Measurements from ENCODE around the gene FFAR4. TPM values are rescaled to one million over a fixed set of nuclear protein-coding genes. Genes with fewer than 3 reads are reported as not detected.
"Not testable (repeated sequence)": the region's sequence is repeated elsewhere in the genome, so short reads cannot be mapped to it uniquely, and the experiment has no call there.

FFAR4 gene
- total RNA-seq: not detected

DNA sequence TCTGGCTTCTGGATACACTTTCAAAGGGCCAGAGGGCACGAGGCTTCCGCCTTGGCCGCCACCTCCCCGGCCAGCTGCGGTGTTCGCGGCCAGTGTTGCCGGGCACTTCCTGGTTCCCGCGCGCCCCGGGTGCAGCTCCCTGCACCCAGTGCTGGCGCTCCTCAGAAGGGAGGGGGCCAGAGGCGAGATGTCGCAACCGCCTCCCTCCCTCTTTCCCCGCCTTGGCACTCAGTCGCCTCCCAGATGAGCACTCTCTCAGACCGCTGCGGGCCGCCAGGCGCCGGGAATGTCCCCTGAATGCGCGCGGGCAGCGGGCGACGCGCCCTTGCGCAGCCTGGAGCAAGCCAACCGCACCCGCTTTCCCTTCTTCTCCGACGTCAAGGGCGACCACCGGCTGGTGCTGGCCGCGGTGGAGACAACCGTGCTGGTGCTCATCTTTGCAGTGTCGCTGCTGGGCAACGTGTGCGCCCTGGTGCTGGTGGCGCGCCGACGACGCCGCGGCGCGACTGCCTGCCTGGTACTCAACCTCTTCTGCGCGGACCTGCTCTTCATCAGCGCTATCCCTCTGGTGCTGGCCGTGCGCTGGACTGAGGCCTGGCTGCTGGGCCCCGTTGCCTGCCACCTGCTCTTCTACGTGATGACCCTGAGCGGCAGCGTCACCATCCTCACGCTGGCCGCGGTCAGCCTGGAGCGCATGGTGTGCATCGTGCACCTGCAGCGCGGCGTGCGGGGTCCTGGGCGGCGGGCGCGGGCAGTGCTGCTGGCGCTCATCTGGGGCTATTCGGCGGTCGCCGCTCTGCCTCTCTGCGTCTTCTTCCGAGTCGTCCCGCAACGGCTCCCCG, at the start of gene FFAR4:
Gene FFAR4, plus strand, starts transcription at position 231 of the 842 bp plus-strand sequence. Its CDS starts 56 bp downstream, at position 287.
- Mint-ChIP-seq H3K4me3 (no peak within 1 kb of the TSS), H3K9me3 (no peaks in the 10 kb centered on the region), H3K36me3 (no peaks in the 10 kb centered on the region), H3K27me3 (peaks cover 61% of the 10 kb centered on the region), H3K4me1 (peaks cover 1% of the 10 kb centered on the region), H3K27ac (no peak within 1 kb of the TSS)
- DNase-seq (no peak), ATAC-seq (ENCODE audit: low read depth) (no peak)
- POLR2A ChIA-PET: no interaction called here

DNA sequence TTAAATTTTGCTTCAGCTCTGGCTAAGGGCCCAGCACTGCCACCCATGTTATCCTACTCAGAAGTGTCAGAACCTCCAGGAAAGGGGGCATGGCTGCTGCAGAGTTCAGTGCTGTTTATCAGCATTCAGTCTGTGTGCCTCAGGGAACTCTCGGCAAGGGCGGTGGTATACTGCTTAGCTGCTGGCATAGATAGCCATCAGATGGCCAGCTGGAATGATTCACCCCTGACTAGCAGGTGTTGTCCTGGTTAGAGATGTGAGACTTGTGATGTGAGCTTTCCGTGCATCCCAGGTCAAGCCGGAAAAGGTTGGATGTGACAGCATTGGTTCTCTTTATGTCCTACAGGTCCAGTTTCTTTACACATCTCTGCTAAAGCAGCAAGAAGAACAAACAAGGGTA, 47.9 kb upstream of the FFAR4 start:
- no peak overlapping the region for H3K4me3 Mint-ChIP-seq
- POLR2A ChIA-PET: no interaction called here
- no peak overlapping the region for H3K27ac Mint-ChIP-seq
- peaks cover 7% of the 10 kb centered on the region for H3K9me3 Mint-ChIP-seq
- peaks cover 68% of the 10 kb centered on the region for H3K36me3 Mint-ChIP-seq
- no peaks in the 10 kb centered on the region for H3K4me1 Mint-ChIP-seq
- no peaks in the 10 kb centered on the region for H3K27me3 Mint-ChIP-seq
- no peak for ATAC-seq (ENCODE audit: low read depth)
- DNase-seq: no peak

DNA sequence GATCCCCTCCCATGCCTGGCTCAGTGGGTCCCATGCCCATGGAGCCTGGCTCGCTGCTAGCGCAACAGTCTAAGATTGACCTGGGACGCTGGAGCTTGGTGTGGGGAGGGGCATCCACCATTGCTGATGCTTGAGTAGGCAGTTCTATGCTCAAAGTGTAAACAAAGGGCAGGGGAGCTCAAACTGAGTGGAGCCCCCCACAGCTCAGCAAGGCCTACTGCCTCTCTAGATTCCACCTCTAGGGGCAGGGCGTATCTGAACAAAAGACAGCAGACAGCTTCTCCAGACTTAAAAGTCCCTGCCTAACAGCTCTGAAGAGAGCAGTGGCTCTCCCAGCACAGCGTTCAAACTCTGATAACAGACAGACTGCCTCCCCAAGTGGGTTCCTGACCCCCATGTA, 31.2 kb upstream of the FFAR4 start:
- POLR2A ChIA-PET: no interaction called here
- Mint-ChIP-seq H3K4me1 (no peaks in the 10 kb centered on the region), H3K9me3 (no peaks in the 10 kb centered on the region), H3K27ac (no peak overlapping the region), H3K36me3 (no peaks in the 10 kb centered on the region), H3K27me3 (peaks cover 22% of the 10 kb centered on the region), H3K4me3 (no peak overlapping the region)
- no peak for ATAC-seq (ENCODE audit: low read depth)
- no peak for DNase-seq

DNA sequence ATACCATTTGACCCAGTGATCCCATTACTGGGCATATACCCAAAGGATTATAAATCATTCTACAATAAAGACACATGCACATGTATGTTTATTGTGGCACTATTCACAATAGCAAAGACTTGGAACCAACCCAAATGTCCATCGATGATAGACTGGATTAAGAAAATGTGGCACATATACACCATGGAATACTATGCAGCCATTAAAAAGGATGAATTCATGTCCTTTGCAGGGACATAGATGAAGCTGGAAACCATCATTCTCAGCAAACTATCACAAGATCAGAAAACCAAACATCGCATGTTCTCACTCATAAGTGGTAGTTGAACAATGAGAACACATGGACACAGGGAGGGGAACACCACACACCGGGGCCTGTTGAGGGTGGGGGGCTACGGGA, 25.6 kb upstream of the FFAR4 start:
- ATAC-seq (ENCODE audit: low read depth); H3K27ac Mint-ChIP-seq; H3K36me3 Mint-ChIP-seq; H3K4me3 Mint-ChIP-seq; DNase-seq; H3K9me3 Mint-ChIP-seq; POLR2A ChIA-PET; H3K4me1 Mint-ChIP-seq: not testable (repeated sequence)
- peaks cover 19% of the 10 kb centered on the region for H3K27me3 Mint-ChIP-seq

DNA sequence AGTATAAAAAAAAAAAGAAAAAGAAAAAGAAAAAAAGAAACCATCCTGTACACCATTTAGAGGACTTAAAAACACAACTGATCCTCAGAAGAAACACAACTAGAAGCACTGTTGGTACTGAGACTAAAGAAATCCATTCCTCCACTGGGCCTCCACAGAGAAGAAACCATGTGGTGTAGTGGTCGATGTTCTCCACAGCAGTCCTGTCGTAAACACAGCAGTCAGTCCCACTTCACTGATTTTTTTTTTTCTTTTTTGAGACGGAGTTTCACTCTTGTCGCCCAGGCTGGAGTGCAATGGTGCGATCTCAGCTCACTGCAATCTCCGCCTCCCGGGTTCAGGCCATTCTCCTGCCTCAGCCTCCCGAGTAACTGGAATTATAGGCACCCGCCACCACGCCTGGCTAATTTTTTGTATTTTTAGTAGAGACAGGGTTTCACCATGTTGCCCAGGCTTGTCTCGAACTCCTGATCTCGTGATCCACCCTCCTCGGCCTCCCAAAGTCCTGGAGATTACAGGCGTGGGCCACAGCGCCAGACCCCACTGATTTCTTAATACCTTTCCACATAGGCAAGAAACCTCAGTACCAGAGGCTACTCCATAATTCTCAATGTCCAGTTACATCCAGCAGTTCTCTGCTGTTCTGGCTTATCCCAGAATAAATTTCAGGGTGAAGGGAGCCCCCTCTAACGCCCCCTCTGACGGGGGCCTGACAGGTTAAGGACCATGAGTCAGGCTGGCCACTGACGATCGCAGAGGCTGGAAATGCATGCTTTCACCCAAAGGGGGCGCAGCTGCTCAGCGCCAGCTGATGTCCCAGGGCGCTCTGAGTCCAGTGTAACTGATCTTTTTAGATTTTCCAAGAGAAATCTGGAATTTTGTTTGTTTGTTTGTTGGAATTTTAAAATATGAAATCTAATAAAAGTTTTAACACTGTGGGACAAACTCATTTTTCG, 24.8 kb upstream of the FFAR4 start:
- H3K27me3 Mint-ChIP-seq: peaks cover 14% of the 10 kb centered on the region
- no peaks in the 10 kb centered on the region for H3K9me3 Mint-ChIP-seq
- DNase-seq (no peak), ATAC-seq (ENCODE audit: low read depth) (no peak)
- POLR2A ChIA-PET: no interaction called here
- no peak overlapping the region for H3K27ac Mint-ChIP-seq
- no peaks in the 10 kb centered on the region for H3K36me3 Mint-ChIP-seq
- peaks cover 1% of the 10 kb centered on the region for H3K4me1 Mint-ChIP-seq
- no peak overlapping the region for H3K4me3 Mint-ChIP-seq

DNA sequence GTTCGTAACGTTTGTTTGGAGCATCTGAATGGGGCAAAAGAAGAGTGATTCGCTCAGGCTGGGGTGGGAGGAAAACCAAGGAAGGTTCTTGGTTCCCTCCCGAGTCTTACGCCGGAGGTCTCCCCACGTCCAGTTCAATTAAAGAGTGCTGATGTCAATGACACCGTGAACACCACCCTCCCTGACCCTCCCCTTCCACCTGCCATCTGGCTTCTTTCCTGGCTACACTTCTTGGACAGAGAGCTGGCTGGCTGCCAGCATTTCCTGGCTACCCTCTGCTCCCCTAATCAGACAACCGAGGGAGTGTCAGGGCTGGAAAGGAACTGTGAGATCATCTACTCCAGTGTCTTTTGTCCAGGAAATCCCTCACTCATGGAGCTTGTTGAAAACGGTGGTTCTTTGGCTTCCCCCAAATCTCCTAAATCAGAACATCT, 24.1 kb upstream of the FFAR4 start:
- Mint-ChIP-seq H3K4me3 (no peak overlapping the region), H3K36me3 (no peaks in the 10 kb centered on the region), H3K4me1 (peaks cover 1% of the 10 kb centered on the region), H3K27me3 (peaks cover 14% of the 10 kb centered on the region), H3K9me3 (no peaks in the 10 kb centered on the region), H3K27ac (no peak overlapping the region)
- DNase-seq (no peak), ATAC-seq (ENCODE audit: low read depth) (no peak)
- POLR2A ChIA-PET: no interaction called here

DNA sequence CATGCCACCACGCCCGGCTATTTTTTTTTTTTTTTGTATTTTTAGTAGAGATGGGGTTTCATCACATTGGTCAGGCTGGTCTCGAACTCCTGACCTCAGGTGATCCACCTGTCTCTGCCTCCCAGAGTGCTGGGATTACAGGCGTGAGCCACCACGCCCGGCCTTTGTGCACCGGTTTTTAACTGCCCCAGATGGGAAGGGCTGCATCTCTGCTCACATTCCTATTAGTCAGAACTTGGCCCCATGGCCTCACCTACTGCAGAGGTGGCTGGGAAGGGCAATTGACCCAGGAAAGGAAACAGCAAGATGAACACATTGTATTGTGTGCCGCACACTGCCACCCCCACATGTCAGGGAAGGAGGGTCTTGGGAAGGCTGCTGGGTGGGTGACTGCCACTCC, 19.5 kb upstream of the FFAR4 start:
- H3K36me3 Mint-ChIP-seq; H3K27ac Mint-ChIP-seq; DNase-seq; ATAC-seq (ENCODE audit: low read depth); H3K9me3 Mint-ChIP-seq; H3K27me3 Mint-ChIP-seq; H3K4me3 Mint-ChIP-seq; POLR2A ChIA-PET; H3K4me1 Mint-ChIP-seq: not testable (repeated sequence)

DNA sequence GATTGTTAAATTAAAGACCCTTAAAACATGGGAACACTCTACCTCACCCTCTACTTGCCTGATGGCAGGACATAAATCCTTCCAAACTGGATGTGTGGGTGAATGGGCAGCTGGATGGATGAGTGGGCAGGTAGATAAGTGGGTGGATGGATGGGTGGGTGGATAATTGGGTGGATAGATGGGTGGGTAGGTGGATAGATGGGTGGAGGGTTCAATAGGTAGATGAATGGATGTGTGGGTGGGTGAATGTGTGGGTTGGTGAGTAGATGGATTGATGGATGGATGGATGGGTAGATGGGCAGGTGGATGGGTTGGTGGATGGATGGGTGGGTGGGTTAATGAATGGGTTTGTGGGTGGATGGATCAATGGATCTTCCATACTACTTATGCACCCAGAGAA, 18.9 kb upstream of the FFAR4 start:
- H3K27me3 Mint-ChIP-seq: peaks cover 2% of the 10 kb centered on the region
- no peak for DNase-seq
- POLR2A ChIA-PET: no interaction called here
- no peaks in the 10 kb centered on the region for H3K4me1 Mint-ChIP-seq
- H3K9me3 Mint-ChIP-seq: no peaks in the 10 kb centered on the region
- no peak overlapping the region for H3K4me3 Mint-ChIP-seq
- H3K27ac Mint-ChIP-seq: no peak overlapping the region
- H3K36me3 Mint-ChIP-seq: no peaks in the 10 kb centered on the region
- ATAC-seq (ENCODE audit: low read depth): no peak

DNA sequence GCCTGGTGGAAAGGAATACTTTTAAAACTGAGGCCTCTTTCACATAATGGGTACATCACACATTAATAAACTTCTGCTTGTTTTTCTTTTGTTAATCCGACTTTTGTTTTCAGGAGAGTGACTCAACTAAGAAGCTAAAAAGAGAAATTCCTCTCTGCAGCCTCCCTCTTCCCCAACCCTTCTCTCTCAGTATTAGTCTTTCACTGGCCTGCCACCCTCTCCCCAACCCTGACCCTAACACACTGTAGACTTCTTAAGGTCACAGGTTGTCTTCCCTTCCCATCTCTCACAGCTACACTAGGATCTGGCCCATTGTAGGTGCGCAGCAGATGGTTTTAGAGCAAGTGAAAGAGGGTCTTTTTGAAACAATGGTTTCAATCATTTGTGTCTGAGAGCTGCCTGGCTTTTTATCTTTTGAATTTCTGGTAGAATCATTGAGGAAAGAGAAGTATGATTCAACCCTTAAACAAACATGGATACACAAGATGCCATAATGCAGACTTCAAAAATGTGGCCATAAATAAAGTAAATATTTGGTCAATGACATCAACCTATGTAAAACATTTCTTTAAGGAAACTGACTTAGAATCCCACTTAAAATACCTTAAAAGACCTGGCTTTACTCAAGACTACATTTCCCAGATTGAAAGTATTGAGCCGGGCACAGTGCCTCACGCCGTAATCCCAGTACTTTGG, 17.9 kb upstream of the FFAR4 start:
- H3K27me3 Mint-ChIP-seq: peaks cover 2% of the 10 kb centered on the region
- POLR2A ChIA-PET: no interaction called here
- no peaks in the 10 kb centered on the region for H3K9me3 Mint-ChIP-seq
- H3K4me3 Mint-ChIP-seq: no peak overlapping the region
- no peaks in the 10 kb centered on the region for H3K4me1 Mint-ChIP-seq
- H3K27ac Mint-ChIP-seq: no peak overlapping the region
- H3K36me3 Mint-ChIP-seq: no peaks in the 10 kb centered on the region
- ATAC-seq (ENCODE audit: low read depth) (no peak), DNase-seq (no peak)

DNA sequence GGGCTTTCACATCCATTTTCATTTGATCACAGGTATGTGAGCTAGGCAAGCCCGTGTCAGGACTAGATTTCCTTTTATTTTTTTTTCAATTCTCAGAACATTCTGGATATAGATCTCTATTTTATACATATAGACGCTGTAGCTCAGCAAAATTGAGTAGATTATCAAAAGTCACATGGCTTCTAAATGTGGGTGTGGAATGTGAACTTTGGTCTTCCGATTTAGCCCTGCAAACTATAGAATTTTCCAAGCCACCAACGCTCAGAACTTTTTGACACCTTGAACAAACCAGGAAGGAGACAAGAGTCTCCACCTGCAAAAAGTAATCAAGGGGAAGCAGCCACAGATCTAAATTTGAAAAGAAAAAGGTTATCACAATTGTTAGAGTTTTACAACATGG, 15.9 kb upstream of the FFAR4 start:
- no peak for DNase-seq
- Mint-ChIP-seq H3K36me3 (no peaks in the 10 kb centered on the region), H3K4me3 (no peak overlapping the region), H3K9me3 (no peaks in the 10 kb centered on the region), H3K4me1 (no peaks in the 10 kb centered on the region), H3K27me3 (peaks cover 2% of the 10 kb centered on the region), H3K27ac (no peak overlapping the region)
- ATAC-seq (ENCODE audit: low read depth): no peak
- POLR2A ChIA-PET: no interaction called here

DNA sequence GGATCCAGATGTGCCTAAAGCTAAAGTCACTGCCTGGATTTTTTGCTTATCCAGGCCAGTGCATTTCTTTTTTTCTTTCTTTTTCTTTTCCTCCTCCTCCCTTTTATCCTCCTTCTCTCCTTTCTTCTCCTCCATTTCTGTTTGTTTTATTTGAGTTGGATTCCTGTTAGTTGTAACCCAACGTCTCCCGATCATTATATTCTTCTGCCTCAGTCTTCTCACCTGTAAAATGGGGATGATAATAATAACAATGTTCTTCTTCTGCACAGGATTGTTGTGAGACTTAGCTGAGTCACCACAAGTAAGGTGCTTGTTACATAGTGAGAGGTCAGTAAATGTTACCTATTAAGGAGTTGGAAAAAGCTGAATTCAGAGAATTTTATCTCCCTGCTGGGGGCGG, 13.7 kb upstream of the FFAR4 start:
- Mint-ChIP-seq H3K4me1 (no peaks in the 10 kb centered on the region), H3K27ac (no peak overlapping the region), H3K4me3 (no peak overlapping the region), H3K9me3 (no peaks in the 10 kb centered on the region), H3K27me3 (peaks cover 2% of the 10 kb centered on the region), H3K36me3 (no peaks in the 10 kb centered on the region)
- ATAC-seq (ENCODE audit: low read depth) (no peak), DNase-seq (no peak)
- POLR2A ChIA-PET: no interaction called here

DNA sequence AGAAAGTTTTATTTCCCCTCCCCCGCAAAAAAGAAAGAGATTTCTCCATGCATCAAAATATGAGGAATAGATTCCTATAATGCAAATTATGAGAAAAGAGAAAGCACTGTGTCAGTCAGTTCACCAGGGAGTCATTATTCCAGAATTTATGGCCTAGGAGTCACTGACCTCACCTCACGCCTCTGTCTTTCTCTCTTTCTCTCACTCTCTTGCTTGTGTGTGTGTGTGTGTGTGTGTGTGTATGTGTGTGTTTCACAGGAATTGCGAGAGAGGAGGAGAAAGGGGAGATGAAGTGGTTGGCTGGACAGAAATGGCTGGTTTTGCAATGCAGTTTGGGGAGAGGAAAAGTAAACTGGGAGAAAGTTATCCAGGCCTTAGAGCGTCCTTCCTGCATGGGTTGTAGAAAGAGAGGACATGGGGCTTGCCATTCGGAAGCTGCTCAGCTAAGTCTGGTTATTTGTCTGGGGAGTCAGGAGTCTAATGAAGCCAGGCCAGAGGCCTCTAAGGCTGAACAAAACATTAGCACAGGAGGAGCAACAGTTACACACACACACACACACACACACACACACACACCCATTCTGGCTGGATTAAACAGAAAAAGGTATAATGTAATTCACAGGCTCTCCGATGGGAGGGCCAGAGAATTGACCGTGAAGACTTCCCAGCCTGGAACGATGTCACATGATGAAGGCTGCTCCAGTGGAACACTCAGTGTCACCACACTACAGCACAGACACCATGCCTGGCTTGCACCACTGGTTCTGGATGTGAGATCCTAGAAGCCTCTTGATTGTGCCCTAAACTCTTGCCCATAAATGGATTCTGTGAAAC, 12.8 kb upstream of the FFAR4 start:
- no peaks in the 10 kb centered on the region for H3K9me3 Mint-ChIP-seq
- ATAC-seq (ENCODE audit: low read depth) (no peak), DNase-seq (no peak)
- H3K4me1 Mint-ChIP-seq: no peaks in the 10 kb centered on the region
- no peaks in the 10 kb centered on the region for H3K36me3 Mint-ChIP-seq
- no peaks in the 10 kb centered on the region for H3K27me3 Mint-ChIP-seq
- H3K4me3 Mint-ChIP-seq: no peak overlapping the region
- POLR2A ChIA-PET: no interaction called here
- no peak overlapping the region for H3K27ac Mint-ChIP-seq

DNA sequence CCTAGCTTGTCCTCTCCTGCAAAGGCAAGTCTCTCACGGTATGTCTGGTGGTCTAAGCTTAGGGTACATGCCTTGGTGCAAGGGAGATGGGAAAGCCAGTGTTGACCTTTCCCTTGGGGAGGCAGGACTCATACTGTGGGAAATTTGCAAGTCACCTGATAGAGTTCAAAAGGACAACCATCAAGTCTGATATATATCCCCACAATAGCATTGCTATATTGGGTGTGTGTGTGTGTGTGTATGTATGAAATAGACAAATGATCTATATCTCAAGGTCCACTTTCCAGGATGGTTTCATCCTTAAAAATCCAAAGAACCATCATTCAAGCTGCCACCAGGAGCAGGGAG, 12.2 kb upstream of the FFAR4 start:
- no peak for DNase-seq
- H3K27me3 Mint-ChIP-seq: no peaks in the 10 kb centered on the region
- H3K27ac Mint-ChIP-seq: no peak overlapping the region
- no peaks in the 10 kb centered on the region for H3K9me3 Mint-ChIP-seq
- no peak for ATAC-seq (ENCODE audit: low read depth)
- POLR2A ChIA-PET: no interaction called here
- no peaks in the 10 kb centered on the region for H3K4me1 Mint-ChIP-seq
- H3K36me3 Mint-ChIP-seq: no peaks in the 10 kb centered on the region
- H3K4me3 Mint-ChIP-seq: no peak overlapping the region
